Ishikawa (cell line): ENCODE results near the gene RBM20.

Experiments
- CEBPB ChIP-seq: IDR thresholded peaks from 2 replicates; pipeline ENCODE4 v1.6.1; 2012
- CREB1 ChIP-seq: IDR thresholded peaks from 2 replicates; pipeline ENCODE4 v1.6.1; 2012; ENCODE audit warnings: low read depth
- EGR1 ChIP-seq: IDR thresholded peaks from 2 replicates; pipeline ENCODE4 v1.6.1; 2012
- EP300 ChIP-seq: IDR thresholded peaks from 2 replicates; pipeline ENCODE4 v1.6.1; 2012; ENCODE audit warnings: borderline replicate concordance
- FOXM1 ChIP-seq: IDR thresholded peaks from 2 replicates; pipeline ENCODE4 v1.6.1; 2012; ENCODE audit warnings: low read depth, borderline replicate concordance
- MAX ChIP-seq: IDR thresholded peaks from 2 replicates; pipeline ENCODE4 v1.6.1; 2012
- NFIC ChIP-seq: IDR thresholded peaks from 2 replicates; pipeline ENCODE4 v1.6.1; 2012
- RAD21 ChIP-seq: IDR thresholded peaks from 2 replicates; pipeline ENCODE4 v1.6.1; 2012; ENCODE audit warnings: low read depth
- REST ChIP-seq: IDR thresholded peaks from 2 replicates; pipeline ENCODE4 v1.6.1; 2012; ENCODE audit warnings: low read depth, mild to moderate bottlenecking
- TAF1 ChIP-seq: IDR thresholded peaks from 2 replicates; pipeline ENCODE4 v1.6.1; 2012; ENCODE audit warnings: low read depth, mild to moderate bottlenecking
- TCF12 ChIP-seq: IDR thresholded peaks from 2 replicates; pipeline ENCODE4 v1.6.1; 2012; ENCODE audit warnings: low read depth
- TEAD4 ChIP-seq: IDR thresholded peaks from 2 replicates; pipeline ENCODE4 v1.6.1; 2012
- USF1 ChIP-seq: IDR thresholded peaks from 2 replicates; pipeline ENCODE4 v1.6.1; 2012
- YY1 ChIP-seq: IDR thresholded peaks from 2 replicates; pipeline ENCODE4 v1.6.1; 2012; ENCODE audit warnings: low read depth
- ZBTB7A ChIP-seq: IDR thresholded peaks from 2 replicates; pipeline ENCODE4 v1.6.1; 2012; ENCODE audit warnings: low read depth

RBM20 gene

GRCh38 chr10:110825508-110825907 lies 181.4 kb downstream of the RBM20 start:
- no peak for TF ChIP-seq USF1
- TF ChIP-seq TAF1 = no peak
- TF ChIP-seq EP300 = no peak
- TF ChIP-seq CEBPB = no peak

- TF ChIP-seq ZBTB7A (no peak), FOXM1 (no peak), NFIC (no peak), MAX (no peak)
Measured at GRCh38 chr10:110827410-110827809, 183.3 kb downstream of the RBM20 start.

GRCh38 chr10:110827875-110828274 lies 183.7 kb downstream of the RBM20 start:
- no peak for TF ChIP-seq MAX
- TF ChIP-seq EGR1 = no peak
- TF ChIP-seq YY1 = no peak
- TF ChIP-seq FOXM1 = no peak
- no peak for TF ChIP-seq CREB1
- no peak for TF ChIP-seq TAF1
- TF ChIP-seq REST = no peak
- no peak for TF ChIP-seq TCF12
- no peak for TF ChIP-seq EP300
- no peak for TF ChIP-seq USF1
- TF ChIP-seq NFIC = no peak

GRCh38 chr10:110828525-110828924 lies 184.4 kb downstream of the RBM20 start:
- TF ChIP-seq RAD21 (no peak), CEBPB (no peak), MAX (no peak), USF1 (no peak), CREB1 (no peak), ZBTB7A (no peak), REST (no peak), TEAD4 (no peak), NFIC (no peak), EGR1 (no peak), TAF1 (no peak), YY1 (no peak)

GRCh38 chr10:110829721-110830410 lies 185.7 kb downstream of the RBM20 start:
- TF ChIP-seq CREB1 = no peak
- no peak for TF ChIP-seq TCF12

- TF ChIP-seq EP300 (no peak), TEAD4 (no peak), USF1 (no peak), TAF1 (no peak), RAD21 (no peak), CREB1 (no peak), NFIC (no peak), YY1 (no peak), EGR1 (no peak), FOXM1 (no peak)
Measured at GRCh38 chr10:110833234-110833940, 189.3 kb downstream of the RBM20 start.
